Measurements from ENCODE around the gene GNS. TPM values are rescaled to one million over a fixed set of nuclear protein-coding genes. Genes with fewer than 3 reads are reported as not detected.

The GNS gene
- total and polyA plus RNA-seq, 8 donors, result 7.1 to 66.0 (median 26.0) TPM

DNA sequence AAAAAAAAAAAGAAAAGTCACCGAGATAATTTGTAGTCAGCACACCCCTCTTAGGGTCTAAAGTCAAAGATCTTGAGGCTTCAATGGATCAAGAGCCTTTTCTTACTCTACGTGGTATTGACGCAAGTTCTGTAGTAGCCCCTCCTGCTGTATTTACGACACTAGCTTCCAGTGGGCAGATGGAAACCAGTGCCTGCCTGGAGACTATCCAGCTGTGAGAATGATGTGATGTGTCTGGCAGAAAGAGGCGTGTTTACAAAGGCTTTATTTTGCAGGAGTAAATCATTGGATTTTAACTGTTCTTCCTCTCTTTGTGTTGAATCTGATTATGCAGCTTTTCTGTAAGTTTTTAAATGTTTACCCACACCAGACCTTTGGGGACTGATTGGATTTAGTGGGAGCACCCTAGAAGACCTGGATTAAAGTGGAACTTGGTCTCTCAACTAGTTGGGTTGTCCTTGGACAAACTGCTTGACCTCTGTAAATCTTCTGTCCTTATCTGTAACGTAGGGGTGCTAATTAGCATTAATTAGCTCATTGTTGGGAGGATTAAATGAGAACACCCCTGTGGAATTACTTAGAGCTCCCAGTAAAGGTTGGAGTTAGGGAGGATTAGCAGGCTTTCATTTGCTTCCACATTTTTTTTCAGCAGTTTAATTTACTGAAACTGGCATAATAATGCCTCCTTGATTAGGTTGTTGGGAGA is 76.5 kb downstream of the GNS start:
- ATAC-seq, result peak in 3 of 4 donors; percentile 17 to 66 (median 33)
- intact Hi-C loops (cut with DNase I), result no loop called here
- no peak for DNase-seq
- H3K27ac ChIP-seq, result no peak overlapping the region
- H3K9me3 ChIP-seq, result no peaks in the 10 kb centered on the region
- TF ChIP-seq, protein P1, sequence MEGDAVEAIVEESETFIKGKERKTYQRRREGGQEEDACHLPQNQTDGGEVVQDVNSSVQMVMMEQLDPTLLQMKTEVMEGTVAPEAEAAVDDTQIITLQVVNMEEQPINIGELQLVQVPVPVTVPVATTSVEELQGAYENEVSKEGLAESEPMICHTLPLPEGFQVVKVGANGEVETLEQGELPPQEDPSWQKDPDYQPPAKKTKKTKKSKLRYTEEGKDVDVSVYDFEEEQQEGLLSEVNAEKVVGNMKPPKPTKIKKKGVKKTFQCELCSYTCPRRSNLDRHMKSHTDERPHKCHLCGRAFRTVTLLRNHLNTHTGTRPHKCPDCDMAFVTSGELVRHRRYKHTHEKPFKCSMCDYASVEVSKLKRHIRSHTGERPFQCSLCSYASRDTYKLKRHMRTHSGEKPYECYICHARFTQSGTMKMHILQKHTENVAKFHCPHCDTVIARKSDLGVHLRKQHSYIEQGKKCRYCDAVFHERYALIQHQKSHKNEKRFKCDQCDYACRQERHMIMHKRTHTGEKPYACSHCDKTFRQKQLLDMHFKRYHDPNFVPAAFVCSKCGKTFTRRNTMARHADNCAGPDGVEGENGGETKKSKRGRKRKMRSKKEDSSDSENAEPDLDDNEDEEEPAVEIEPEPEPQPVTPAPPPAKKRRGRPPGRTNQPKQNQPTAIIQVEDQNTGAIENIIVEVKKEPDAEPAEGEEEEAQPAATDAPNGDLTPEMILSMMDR (IDR thresholded peaks at IDR 0.05), result no peak
- no peak overlapping the region for H3K4me3 ChIP-seq
- peaks cover 9 to 18% (median 16%) of the 10 kb centered on the region in 3 donors for H3K4me1 ChIP-seq
- no peaks in the 10 kb centered on the region for H3K27me3 ChIP-seq
- WGBS, 2 donors, result 43 to 48% methylated on average over 6 of the region's 6 CpGs
- no peak for FAIRE-seq
- H3K36me3 ChIP-seq, result peaks cover 0 to 6% (median 0%) of the 10 kb centered on the region in 3 donors

- DNase-seq (no peak), FAIRE-seq (no peak), ATAC-seq (no peak)
- Histone ChIP-seq H3K36me3 (peaks cover 0 to 2% (median 0%) of the 10 kb centered on the region in 3 donors), H3K27ac (no peak overlapping the region), H3K9me3 (no peaks in the 10 kb centered on the region), H3K27me3 (no peaks in the 10 kb centered on the region), H3K4me1 (peaks cover 9 to 21% (median 21%) of the 10 kb centered on the region in 3 donors), H3K4me3 (no peak overlapping the region)
- 83 to 84% methylated on average over 5 of the region's 5 CpGs for WGBS, 2 donors
- TF ChIP-seq, protein P1 (IDR thresholded peaks at IDR 0.05), result no peak
- intact Hi-C loops (cut with DNase I), result no loop called here
These were observed 77.8 kb downstream of the GNS start for GRCh38 chr12:64681200-64682052.

DNA sequence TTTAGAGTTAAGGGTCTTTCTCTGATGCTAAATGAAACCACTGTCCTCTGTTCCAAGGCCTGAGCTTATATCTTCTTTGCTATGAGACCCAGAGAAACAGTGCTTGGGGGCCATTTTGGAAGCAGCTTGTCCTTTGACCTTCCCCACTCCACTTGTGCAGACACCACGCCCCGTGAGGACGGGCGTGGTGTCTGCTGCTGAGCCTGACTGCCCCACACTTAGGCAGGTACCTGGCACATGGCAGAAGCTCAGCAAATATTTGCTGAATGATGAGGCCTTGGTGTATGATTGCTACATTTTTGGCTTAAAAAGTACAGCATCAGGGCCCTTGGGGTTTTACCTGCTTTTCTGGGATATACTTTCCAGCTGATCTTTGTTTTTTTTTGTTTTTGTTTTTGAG is 79.0 kb downstream of the GNS start:
- no peaks in the 10 kb centered on the region for H3K36me3 ChIP-seq
- FAIRE-seq (no peak), ATAC-seq (peak; percentile 23 to 69 (median 40)), DNase-seq (no peak)
- no peaks in the 10 kb centered on the region for H3K9me3 ChIP-seq
- intact Hi-C loops (cut with DNase I), result no loop called here
- H3K4me3 ChIP-seq, result no peak overlapping the region
- TF ChIP-seq, protein P1 (IDR thresholded peaks at IDR 0.05), result no peak
- H3K27ac ChIP-seq, result peak overlapping the region in 1 of 4 donors; percentile 38
- H3K4me1 ChIP-seq, result peaks cover 9 to 29% (median 21%) of the 10 kb centered on the region in 3 donors
- H3K27me3 ChIP-seq, result no peaks in the 10 kb centered on the region
- 14 to 28% methylated on average over 4 of the region's 4 CpGs for WGBS, 2 donors

GRCh38 chr12:64679487-64680001 is 79.7 kb downstream of the GNS start:
- peak overlapping the region in 2 of 4 donors; percentile 8 to 38 for H3K27ac ChIP-seq
- no peaks in the 10 kb centered on the region for H3K9me3 ChIP-seq
- no peaks in the 10 kb centered on the region for H3K27me3 ChIP-seq
- no peak for FAIRE-seq
- peaks cover 9 to 33% (median 21%) of the 10 kb centered on the region in 3 donors for H3K4me1 ChIP-seq
- 54 to 61% methylated on average over 9 of the region's 9 CpGs for WGBS, 2 donors
- DNase-seq, result peak in 2 of 6 donors; percentile 28 to 45
- no peaks in the 10 kb centered on the region for H3K36me3 ChIP-seq
- intact Hi-C loops (cut with DNase I), result loop anchor here in 1 of 3 donors (10.0 kb wide), 1 partner anchor 75 kb away; no protein-coding TSS in a partner anchor
- no peak overlapping the region for H3K4me3 ChIP-seq
- peak in 3 of 4 donors; percentile 7 to 48 (median 24) for ATAC-seq
- TF ChIP-seq, protein P1 (IDR thresholded peaks at IDR 0.05), result no peak

All from pancreas (tissue), 10 donors.